ENCODE results near the gene TP73. TPM values are rescaled to one million over a fixed set of nuclear protein-coding genes. Genes with fewer than 3 reads are reported as not detected.

The TP73 gene
- total RNA-seq, 1 experiment from 2014 or later: 2.6 TPM

DNA sequence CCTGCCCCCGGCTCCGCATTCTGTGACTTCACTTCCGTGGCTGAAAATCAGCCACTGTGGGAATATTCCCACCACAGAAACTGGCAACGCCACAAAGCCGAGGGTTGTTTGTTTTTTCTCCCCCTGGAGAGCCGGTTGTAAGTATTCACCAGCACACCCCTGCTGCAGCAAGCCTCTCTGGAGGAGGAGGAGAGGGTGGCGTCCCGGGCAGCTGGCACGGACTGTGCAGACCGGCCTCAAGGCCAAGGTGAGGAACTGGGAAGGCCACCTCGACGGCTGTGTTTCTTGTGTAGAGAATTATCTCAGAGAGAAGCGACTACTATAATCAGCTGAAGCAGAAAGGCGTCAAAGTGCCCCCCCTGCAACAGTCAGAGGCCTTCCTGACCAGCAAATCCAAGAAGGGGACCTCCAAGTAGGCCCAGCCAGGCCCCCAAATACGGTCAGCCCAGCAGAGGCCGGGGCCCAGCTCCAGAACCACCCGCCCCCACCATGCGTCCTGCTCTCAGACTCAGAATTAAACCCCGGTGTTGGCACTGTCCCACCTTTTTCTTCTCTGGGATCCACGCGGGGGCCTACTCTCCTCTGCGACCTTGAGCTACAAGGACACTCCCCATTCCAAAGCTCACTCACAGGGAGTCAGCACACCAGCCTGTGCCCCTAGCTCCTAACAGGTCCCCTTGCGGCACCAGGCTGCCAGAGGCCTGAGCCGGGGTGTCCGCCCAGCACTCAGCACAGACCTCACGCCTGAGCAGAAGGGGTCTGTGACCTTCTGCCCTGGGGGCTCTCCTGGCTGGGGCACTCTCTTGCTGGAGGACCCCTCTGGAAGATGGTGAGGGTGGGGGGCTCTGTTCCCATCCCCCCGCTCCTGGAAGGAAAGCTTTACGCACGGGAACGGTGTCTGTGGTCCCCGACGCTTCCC lies 119.1 kb downstream of the TP73 start:
- ChIA-PET CTCF (no interaction called here), POLR2A (ENCODE audit: unreplicated experiment) (no interaction called here)
- Histone ChIP-seq H3K9me3 (ENCODE audit: low read length) (no peaks in the 10 kb centered on the region), H3K9ac (ENCODE audit: low read length) (peak overlapping the region; percentile 54; the same call in 1 of the 2 replicates), H4K20me1 (ENCODE audit: low read length) (no peaks in the 10 kb centered on the region), H3K27ac (ENCODE audit: low read length) (no peak overlapping the region), H2AFZ (ENCODE audit: low read length) (peak overlapping the region; percentile 95), H3K79me2 (ENCODE audit: low read length) (no peaks in the 10 kb centered on the region), H3F3A (ENCODE audit: low read length, unreplicated experiment) (no peaks in the 10 kb centered on the region), H3K4me1 (ENCODE audit: insufficient read depth, low read length) (peaks cover 13% of the 10 kb centered on the region; the same call in 1 of the 2 replicates), H3K9me2 (replicated peaks; ENCODE audit: low read length) (no peaks in the 10 kb centered on the region), H3K4me2 (ENCODE audit: low read length) (peak overlapping the region; percentile 94), H3K4me3 (ENCODE audit: low read length) (peak overlapping the region; percentile 69), H3K27me3 (ENCODE audit: low read length) (peaks cover 8% of the 10 kb centered on the region), H3K36me3 (ENCODE audit: low read depth, low read length) (no peaks in the 10 kb centered on the region)
- TSS peak; percentile 36 for BruUV-seq (replicated peaks)
- DNase-seq (no peak), ATAC-seq (no peak)
- intact Hi-C loops (cut with micrococcal nuclease): loop anchor here (2.0 kb wide), 1 partner anchor 25 kb away; the partner anchor contains the start of gene LRRC47
- TF ChIP-seq, protein P1, sequence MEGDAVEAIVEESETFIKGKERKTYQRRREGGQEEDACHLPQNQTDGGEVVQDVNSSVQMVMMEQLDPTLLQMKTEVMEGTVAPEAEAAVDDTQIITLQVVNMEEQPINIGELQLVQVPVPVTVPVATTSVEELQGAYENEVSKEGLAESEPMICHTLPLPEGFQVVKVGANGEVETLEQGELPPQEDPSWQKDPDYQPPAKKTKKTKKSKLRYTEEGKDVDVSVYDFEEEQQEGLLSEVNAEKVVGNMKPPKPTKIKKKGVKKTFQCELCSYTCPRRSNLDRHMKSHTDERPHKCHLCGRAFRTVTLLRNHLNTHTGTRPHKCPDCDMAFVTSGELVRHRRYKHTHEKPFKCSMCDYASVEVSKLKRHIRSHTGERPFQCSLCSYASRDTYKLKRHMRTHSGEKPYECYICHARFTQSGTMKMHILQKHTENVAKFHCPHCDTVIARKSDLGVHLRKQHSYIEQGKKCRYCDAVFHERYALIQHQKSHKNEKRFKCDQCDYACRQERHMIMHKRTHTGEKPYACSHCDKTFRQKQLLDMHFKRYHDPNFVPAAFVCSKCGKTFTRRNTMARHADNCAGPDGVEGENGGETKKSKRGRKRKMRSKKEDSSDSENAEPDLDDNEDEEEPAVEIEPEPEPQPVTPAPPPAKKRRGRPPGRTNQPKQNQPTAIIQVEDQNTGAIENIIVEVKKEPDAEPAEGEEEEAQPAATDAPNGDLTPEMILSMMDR (conservative IDR thresholded peaks at IDR 0.05; ENCODE audit: low read depth, low read length): no peak
- TF ChIP-seq EZH2 (IDR thresholded peaks at IDR 0.05; ENCODE audit: low read length, unreplicated experiment): no peak
- no peak for TF ChIP-seq EZH2phosphoT487 (IDR thresholded peaks at IDR 0.05; ENCODE audit: borderline replicate concordance, low read length)

DNA sequence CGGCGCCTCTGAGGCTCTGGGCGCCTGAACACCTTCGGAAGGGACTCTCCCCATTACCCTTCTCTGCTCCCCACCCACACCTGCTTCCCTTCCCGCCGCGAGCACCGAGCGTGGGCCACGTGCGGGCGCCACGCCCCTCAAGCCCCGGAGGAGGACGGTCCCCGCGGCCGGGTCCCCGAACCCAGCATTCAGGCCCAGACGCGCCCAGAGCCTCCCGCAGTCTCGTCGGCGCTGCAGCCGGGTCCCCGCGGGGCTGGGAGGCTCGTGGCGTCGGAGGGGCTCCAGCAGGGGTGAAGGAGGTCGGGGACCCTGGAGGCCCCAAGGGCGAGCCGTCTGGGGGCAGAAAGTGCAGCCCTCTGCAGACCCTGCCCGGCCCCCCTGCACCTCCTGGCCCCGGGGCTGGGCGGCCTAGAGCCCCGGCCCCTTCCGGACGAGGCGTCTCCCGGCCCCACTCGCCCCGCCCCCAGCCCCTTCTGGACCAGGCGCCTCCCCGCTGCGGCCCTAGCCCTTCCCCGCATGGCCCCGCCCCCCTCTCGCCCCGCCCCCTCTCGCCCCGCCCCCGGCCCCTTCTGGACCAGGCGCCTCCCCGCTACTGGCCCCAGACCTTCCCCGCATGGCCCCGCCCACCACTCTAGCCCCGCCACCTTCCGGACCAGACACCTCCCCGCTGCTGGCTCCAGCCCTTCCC lies 119.9 kb downstream of the TP73 start:
- ATAC-seq (peak; percentile 79), DNase-seq (peak; percentile 89)
- H3F3A ChIP-seq (ENCODE audit: low read length, unreplicated experiment): no peaks in the 10 kb centered on the region
- no peaks in the 10 kb centered on the region for H3K9me3 ChIP-seq (ENCODE audit: low read length)
- peak overlapping the region; percentile 54 for H3K9ac ChIP-seq (ENCODE audit: low read length)
- H3K27me3 ChIP-seq (ENCODE audit: low read length): 0 out of 2 replicates have a peak, but pooled peaks cover 2% of the 10 kb centered on the region
- peak overlapping the region; percentile 95 for H2AFZ ChIP-seq (ENCODE audit: low read length)
- no peaks in the 10 kb centered on the region for H4K20me1 ChIP-seq (ENCODE audit: low read length)
- H3K4me3 ChIP-seq (ENCODE audit: low read length): peak overlapping the region; percentile 82
- peaks cover 13% of the 10 kb centered on the region; the same call in 1 of the 2 replicates for H3K4me1 ChIP-seq (ENCODE audit: insufficient read depth, low read length)
- TF ChIP-seq, protein P1 (conservative IDR thresholded peaks at IDR 0.05; ENCODE audit: low read depth, low read length): no peak
- no peak for TF ChIP-seq EZH2 (IDR thresholded peaks at IDR 0.05; ENCODE audit: low read length, unreplicated experiment)
- no peak for TF ChIP-seq EZH2phosphoT487 (IDR thresholded peaks at IDR 0.05; ENCODE audit: borderline replicate concordance, low read length)
- H3K79me2 ChIP-seq (ENCODE audit: low read length): no peaks in the 10 kb centered on the region
- no peak overlapping the region for H3K27ac ChIP-seq (ENCODE audit: low read length)
- CTCF ChIA-PET: no interaction called here
- no peaks in the 10 kb centered on the region for H3K36me3 ChIP-seq (ENCODE audit: low read depth, low read length)
- POLR2A ChIA-PET (ENCODE audit: unreplicated experiment): no interaction called here
- no TSS peak for BruUV-seq (replicated peaks)
- H3K9me2 ChIP-seq (replicated peaks; ENCODE audit: low read length): no peaks in the 10 kb centered on the region
- H3K4me2 ChIP-seq (ENCODE audit: low read length): peak overlapping the region; percentile 98
- intact Hi-C loops (cut with micrococcal nuclease): loop anchor here (2.0 kb wide), 1 partner anchor 25 kb away; the partner anchor contains the start of gene LRRC47

All from PC-3 (cell line).